ENCODE results near the gene KPNA1.

DNA sequence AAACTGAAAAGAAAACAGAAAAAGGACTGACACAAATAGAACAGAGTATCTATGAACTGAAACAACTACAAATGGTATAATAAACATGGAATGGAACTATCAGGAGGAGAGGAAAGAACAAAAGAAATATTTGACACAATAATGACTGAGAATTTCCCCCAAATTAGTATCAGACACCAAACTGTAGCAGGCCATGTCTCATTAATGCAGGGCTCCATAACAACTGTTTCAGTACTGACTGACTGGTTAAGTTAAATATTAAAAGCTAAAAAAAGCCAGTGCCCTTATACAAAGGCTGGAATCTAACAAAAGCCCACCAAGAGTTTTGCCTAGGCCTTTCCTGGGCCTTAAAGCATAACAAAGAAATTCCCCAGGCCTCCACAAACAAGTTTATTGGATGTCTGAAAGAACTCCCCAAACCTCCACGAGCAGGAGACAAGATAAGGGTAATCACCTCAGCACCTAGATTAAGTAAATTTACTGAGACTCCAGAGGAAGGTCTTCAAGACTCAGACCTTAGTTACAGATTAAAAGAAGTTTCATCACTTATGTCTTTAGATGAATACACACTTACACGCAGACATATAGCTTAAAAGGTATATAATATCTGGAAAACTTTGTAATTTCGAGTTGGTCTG lies 45.7 kb downstream of the KPNA1 start:
- TF ChIP-seq, protein P1, sequence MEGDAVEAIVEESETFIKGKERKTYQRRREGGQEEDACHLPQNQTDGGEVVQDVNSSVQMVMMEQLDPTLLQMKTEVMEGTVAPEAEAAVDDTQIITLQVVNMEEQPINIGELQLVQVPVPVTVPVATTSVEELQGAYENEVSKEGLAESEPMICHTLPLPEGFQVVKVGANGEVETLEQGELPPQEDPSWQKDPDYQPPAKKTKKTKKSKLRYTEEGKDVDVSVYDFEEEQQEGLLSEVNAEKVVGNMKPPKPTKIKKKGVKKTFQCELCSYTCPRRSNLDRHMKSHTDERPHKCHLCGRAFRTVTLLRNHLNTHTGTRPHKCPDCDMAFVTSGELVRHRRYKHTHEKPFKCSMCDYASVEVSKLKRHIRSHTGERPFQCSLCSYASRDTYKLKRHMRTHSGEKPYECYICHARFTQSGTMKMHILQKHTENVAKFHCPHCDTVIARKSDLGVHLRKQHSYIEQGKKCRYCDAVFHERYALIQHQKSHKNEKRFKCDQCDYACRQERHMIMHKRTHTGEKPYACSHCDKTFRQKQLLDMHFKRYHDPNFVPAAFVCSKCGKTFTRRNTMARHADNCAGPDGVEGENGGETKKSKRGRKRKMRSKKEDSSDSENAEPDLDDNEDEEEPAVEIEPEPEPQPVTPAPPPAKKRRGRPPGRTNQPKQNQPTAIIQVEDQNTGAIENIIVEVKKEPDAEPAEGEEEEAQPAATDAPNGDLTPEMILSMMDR (IDR thresholded peaks at IDR 0.05) = no peak
- TF ChIP-seq POLR2A (IDR thresholded peaks at IDR 0.05) = no peak
